HepG2 (cell line): ENCODE measurements around the gene JPT2. TPM values are rescaled to one million over a fixed set of nuclear protein-coding genes. Genes with fewer than 3 reads are reported as not detected.

ENCODE experiments used
- AGO1 ChIP-seq: fragments of 200-400 bp; formaldehyde crosslinking; IDR thresholded peaks from 2 replicates; pipeline ENCODE4 v1.6.1; 2017; ENCODE audit warnings: mild to moderate bottlenecking, low read depth, low read length, moderate library complexity; ENCODE audit not compliant: poor library complexity, severe bottlenecking
- TOE1 ChIP-seq: sonication (generic); formaldehyde crosslinking; IDR thresholded peaks from 2 replicates; pipeline ENCODE4 v1.4.0; 2020; ENCODE audit warnings: mild to moderate bottlenecking, missing genetic modification reagents
- XBP1 ChIP-seq: sonication (generic); formaldehyde crosslinking; IDR thresholded peaks from 2 replicates; pipeline ENCODE4 v1.5.0; 2020; ENCODE audit warnings: missing genetic modification reagents
- ZBTB4 ChIP-seq: sonication (generic); formaldehyde crosslinking; IDR thresholded peaks from 2 replicates; pipeline ENCODE4 v1.4.0; 2020; ENCODE audit warnings: missing genetic modification reagents, mild to moderate bottlenecking, borderline replicate concordance
- ZNF3 ChIP-seq: IDR thresholded peaks from 2 replicates; pipeline ENCODE4 v1.7.0; 2017; ENCODE audit warnings: inconsistent platforms
- ZNF557 ChIP-seq: sonication (generic); formaldehyde crosslinking; IDR thresholded peaks from 2 replicates; pipeline ENCODE4 v1.4.0; 2020; ENCODE audit warnings: missing genetic modification reagents
- polyA plus RNA-seq, 8 experiments: library from polyadenylated mRNA; depleted of rRNA in 3 of 8; stranded (reverse) in 7 of 8; unstranded in 1 of 8; fragments of >200 nt; fragmentation: Illumina TruSeq in 4 of 8; extraction: Trizol in 4 of 8; gene quantifications; 2 replicates each; pipeline versions ENCODE4 v1.2.1 to v1.2.3, GENCODE V29; 2011 to 2016; ENCODE audit warnings: low read depth in 4 of 8, missing spikeins in 1 of 8, mixed read lengths in 1 of 8; ENCODE audit not compliant: insufficient read depth in 1 of 8
- total RNA-seq, 5 experiments: library from RNA; depleted of rRNA; stranded (reverse); fragments of >200 nt; fragmentation: Illumina TruSeq; extraction: Trizol; gene quantifications; 2 replicates each; pipeline ENCODE4 v1.2.3, GENCODE V29; 2016; ENCODE audit warnings: low read depth in 1 of 5
- TF ChIP-seq, protein P1 (sequence below): sonication (generic); formaldehyde crosslinking; IDR thresholded peaks from 2 replicates; pipeline ENCODE4 v1.4.0; 2020; ENCODE audit warnings: missing genetic modification reagents
- TF ChIP-seq, protein P2 (sequence below): sonication (generic); formaldehyde crosslinking; IDR thresholded peaks from 2 replicates; pipeline ENCODE4 v1.4.0; 2020; ENCODE audit warnings: missing genetic modification reagents
- TF ChIP-seq, protein P3 (sequence below), 2 experiments: sonication (generic) in 1 of 2; formaldehyde crosslinking in 1 of 2; IDR thresholded peaks; 2 replicates each; pipeline versions ENCODE4 v1.4.0 to v1.6.1; 2016 to 2020; ENCODE audit warnings: borderline replicate concordance in 1 of 2, low read depth in 1 of 2, mild to moderate bottlenecking in 1 of 2, missing genetic modification reagents in 1 of 2
- TF ChIP-seq, protein P4 (sequence below): IDR thresholded peaks from 2 replicates; pipeline ENCODE4 v1.6.1; 2016

The JPT2 gene
- total and polyA plus RNA-seq, 2 of the 13 experiments (the other 11 are each of a cell fraction or from before 2014, with no cell fraction given) = 53.5 to 89.4 TPM

- TF ChIP-seq XBP1 (CRISPR knock-in tag) (0 out of 2 replicates have a peak, but pooled peaks have one; percentile 52), ZBTB4 (peak; percentile 66; the same call in 1 of the 2 replicates), ZNF557 (CRISPR knock-in tag) (peak; percentile 68; the same call in 1 of the 2 replicates), AGO1 (peak; percentile 75), TOE1 (no peak), ZNF3 (CRISPR knock-in tag) (no peak)
- TF ChIP-seq, protein P1, sequence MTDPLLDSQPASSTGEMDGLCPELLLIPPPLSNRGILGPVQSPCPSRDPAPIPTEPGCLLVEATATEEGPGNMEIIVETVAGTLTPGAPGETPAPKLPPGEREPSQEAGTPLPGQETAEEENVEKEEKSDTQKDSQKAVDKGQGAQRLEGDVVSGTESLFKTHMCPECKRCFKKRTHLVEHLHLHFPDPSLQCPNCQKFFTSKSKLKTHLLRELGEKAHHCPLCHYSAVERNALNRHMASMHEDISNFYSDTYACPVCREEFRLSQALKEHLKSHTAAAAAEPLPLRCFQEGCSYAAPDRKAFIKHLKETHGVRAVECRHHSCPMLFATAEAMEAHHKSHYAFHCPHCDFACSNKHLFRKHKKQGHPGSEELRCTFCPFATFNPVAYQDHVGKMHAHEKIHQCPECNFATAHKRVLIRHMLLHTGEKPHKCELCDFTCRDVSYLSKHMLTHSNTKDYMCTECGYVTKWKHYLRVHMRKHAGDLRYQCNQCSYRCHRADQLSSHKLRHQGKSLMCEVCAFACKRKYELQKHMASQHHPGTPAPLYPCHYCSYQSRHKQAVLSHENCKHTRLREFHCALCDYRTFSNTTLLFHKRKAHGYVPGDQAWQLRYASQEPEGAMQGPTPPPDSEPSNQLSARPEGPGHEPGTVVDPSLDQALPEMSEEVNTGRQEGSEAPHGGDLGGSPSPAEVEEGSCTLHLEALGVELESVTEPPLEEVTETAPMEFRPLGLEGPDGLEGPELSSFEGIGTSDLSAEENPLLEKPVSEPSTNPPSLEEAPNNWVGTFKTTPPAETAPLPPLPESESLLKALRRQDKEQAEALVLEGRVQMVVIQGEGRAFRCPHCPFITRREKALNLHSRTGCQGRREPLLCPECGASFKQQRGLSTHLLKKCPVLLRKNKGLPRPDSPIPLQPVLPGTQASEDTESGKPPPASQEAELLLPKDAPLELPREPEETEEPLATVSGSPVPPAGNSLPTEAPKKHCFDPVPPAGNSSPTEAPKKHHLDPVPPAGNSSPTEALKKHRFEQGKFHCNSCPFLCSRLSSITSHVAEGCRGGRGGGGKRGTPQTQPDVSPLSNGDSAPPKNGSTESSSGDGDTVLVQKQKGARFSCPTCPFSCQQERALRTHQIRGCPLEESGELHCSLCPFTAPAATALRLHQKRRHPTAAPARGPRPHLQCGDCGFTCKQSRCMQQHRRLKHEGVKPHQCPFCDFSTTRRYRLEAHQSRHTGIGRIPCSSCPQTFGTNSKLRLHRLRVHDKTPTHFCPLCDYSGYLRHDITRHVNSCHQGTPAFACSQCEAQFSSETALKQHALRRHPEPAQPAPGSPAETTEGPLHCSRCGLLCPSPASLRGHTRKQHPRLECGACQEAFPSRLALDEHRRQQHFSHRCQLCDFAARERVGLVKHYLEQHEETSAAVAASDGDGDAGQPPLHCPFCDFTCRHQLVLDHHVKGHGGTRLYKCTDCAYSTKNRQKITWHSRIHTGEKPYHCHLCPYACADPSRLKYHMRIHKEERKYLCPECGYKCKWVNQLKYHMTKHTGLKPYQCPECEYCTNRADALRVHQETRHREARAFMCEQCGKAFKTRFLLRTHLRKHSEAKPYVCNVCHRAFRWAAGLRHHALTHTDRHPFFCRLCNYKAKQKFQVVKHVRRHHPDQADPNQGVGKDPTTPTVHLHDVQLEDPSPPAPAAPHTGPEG (CRISPR knock-in tag) = no peak
- TF ChIP-seq, protein P2, sequence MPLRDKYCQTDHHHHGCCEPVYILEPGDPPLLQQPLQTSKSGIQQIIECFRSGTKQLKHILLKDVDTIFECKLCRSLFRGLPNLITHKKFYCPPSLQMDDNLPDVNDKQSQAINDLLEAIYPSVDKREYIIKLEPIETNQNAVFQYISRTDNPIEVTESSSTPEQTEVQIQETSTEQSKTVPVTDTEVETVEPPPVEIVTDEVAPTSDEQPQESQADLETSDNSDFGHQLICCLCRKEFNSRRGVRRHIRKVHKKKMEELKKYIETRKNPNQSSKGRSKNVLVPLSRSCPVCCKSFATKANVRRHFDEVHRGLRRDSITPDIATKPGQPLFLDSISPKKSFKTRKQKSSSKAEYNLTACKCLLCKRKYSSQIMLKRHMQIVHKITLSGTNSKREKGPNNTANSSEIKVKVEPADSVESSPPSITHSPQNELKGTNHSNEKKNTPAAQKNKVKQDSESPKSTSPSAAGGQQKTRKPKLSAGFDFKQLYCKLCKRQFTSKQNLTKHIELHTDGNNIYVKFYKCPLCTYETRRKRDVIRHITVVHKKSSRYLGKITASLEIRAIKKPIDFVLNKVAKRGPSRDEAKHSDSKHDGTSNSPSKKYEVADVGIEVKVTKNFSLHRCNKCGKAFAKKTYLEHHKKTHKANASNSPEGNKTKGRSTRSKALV (CRISPR knock-in tag) = peak; percentile 52; the same call in 1 of the 2 replicates
- TF ChIP-seq, protein P3, sequence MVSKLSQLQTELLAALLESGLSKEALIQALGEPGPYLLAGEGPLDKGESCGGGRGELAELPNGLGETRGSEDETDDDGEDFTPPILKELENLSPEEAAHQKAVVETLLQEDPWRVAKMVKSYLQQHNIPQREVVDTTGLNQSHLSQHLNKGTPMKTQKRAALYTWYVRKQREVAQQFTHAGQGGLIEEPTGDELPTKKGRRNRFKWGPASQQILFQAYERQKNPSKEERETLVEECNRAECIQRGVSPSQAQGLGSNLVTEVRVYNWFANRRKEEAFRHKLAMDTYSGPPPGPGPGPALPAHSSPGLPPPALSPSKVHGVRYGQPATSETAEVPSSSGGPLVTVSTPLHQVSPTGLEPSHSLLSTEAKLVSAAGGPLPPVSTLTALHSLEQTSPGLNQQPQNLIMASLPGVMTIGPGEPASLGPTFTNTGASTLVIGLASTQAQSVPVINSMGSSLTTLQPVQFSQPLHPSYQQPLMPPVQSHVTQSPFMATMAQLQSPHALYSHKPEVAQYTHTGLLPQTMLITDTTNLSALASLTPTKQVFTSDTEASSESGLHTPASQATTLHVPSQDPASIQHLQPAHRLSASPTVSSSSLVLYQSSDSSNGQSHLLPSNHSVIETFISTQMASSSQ (IDR thresholded peaks at IDR 0.05; ENCODE audit: low read depth) = no peak; the same call in 1 of the 2 replicates
- TF ChIP-seq, protein P3 (CRISPR knock-in tag; IDR thresholded peaks at IDR 0.05; ENCODE audit: borderline replicate concordance) = peak; percentile 60
- TF ChIP-seq, protein P4, sequence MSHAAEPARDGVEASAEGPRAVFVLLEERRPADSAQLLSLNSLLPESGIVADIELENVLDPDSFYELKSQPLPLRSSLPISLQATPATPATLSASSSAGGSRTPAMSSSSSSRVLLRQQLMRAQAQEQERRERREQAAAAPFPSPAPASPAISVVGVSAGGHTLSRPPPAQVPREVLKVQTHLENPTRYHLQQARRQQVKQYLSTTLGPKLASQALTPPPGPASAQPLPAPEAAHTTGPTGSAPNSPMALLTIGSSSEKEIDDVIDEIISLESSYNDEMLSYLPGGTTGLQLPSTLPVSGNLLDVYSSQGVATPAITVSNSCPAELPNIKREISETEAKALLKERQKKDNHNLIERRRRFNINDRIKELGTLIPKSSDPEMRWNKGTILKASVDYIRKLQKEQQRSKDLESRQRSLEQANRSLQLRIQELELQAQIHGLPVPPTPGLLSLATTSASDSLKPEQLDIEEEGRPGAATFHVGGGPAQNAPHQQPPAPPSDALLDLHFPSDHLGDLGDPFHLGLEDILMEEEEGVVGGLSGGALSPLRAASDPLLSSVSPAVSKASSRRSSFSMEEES (CRISPR knock-in tag) = no peak
Observed at GRCh38 chr16:1705688-1706385, 27.8 kb downstream of the JPT2 start, which contains the start of gene MAPK8IP3 (continued).
